Measurements from ENCODE around the gene TSR1.

- TF ChIP-seq POLR2A (IDR thresholded peaks at IDR 0.05) (no peak), CTCF (IDR thresholded peaks at IDR 0.05) (no peak)
Measured at GRCh38 chr17:2346475-2346874, 10.2 kb upstream of the TSR1 start.

Measured in thyroid gland (tissue), 4 donors.